ENCODE measurements around the gene PRPF4. TPM values are rescaled to one million over a fixed set of nuclear protein-coding genes. Genes with fewer than 3 reads are reported as not detected.
"Not testable (repeated sequence)": the region's sequence is repeated elsewhere in the genome, so short reads cannot be mapped to it uniquely, and the experiment has no call there.

Gene PRPF4
- total RNA-seq, 1 donor from 2014 or later = 11.8 TPM

GRCh38 chr9:113245894-113246293, 29.6 kb upstream of the PRPF4 start:
- no peak overlapping the region for H3K27ac ChIP-seq
- no peak for DNase-seq (ENCODE audit: extremely low spot score in 2 of 2)
- H3K9me3 ChIP-seq = no peaks in the 10 kb centered on the region
- no peak overlapping the region for H3K4me3 ChIP-seq
- TF ChIP-seq POLR2AphosphoS5 (IDR thresholded peaks at IDR 0.05; ENCODE audit: insufficient read depth in 1 of 2, low read depth in 1 of 2) = no peak
- no peak for TF ChIP-seq POLR2A (IDR thresholded peaks at IDR 0.05)
- TF ChIP-seq CTCF (IDR thresholded peaks at IDR 0.05) = no peak
- no peaks in the 10 kb centered on the region for H3K27me3 ChIP-seq
- intact Hi-C loops (cut with DNase I) = no loop called here
- H3K36me3 ChIP-seq = no peaks in the 10 kb centered on the region
- H3K4me1 ChIP-seq = no peaks in the 10 kb centered on the region

GRCh38 chr9:113246928-113247327, 28.5 kb upstream of the PRPF4 start:
- intact Hi-C loops (cut with DNase I) = no loop called here
- H3K27ac ChIP-seq = no peak overlapping the region
- TF ChIP-seq POLR2AphosphoS5 (IDR thresholded peaks at IDR 0.05; ENCODE audit: insufficient read depth in 1 of 2, low read depth in 1 of 2) (no peak), CTCF (IDR thresholded peaks at IDR 0.05) (no peak), POLR2A (IDR thresholded peaks at IDR 0.05) (no peak)
- H3K36me3 ChIP-seq = no peaks in the 10 kb centered on the region
- DNase-seq (ENCODE audit: extremely low spot score in 2 of 2) = no peak
- H3K4me3 ChIP-seq = no peak overlapping the region
- H3K27me3 ChIP-seq = no peaks in the 10 kb centered on the region
- H3K4me1 ChIP-seq = no peaks in the 10 kb centered on the region
- H3K9me3 ChIP-seq = no peaks in the 10 kb centered on the region

- no peak overlapping the region for H3K4me3 ChIP-seq
- intact Hi-C loops (cut with DNase I) = no loop called here
- no peaks in the 10 kb centered on the region for H3K36me3 ChIP-seq
- H3K27me3 ChIP-seq = no peaks in the 10 kb centered on the region
- H3K27ac ChIP-seq = no peak overlapping the region
- no peaks in the 10 kb centered on the region for H3K4me1 ChIP-seq
- no peaks in the 10 kb centered on the region for H3K9me3 ChIP-seq
- no peak for DNase-seq (ENCODE audit: extremely low spot score in 2 of 2)
- no peak for TF ChIP-seq POLR2A (IDR thresholded peaks at IDR 0.05)
- no peak for TF ChIP-seq CTCF (IDR thresholded peaks at IDR 0.05)
These were observed 27.8 kb upstream of the PRPF4 start for GRCh38 chr9:113247640-113248039.

GRCh38 chr9:113249661-113250060, 25.8 kb upstream of the PRPF4 start:
- H3K36me3 ChIP-seq; intact Hi-C loops (cut with DNase I); H3K9me3 ChIP-seq; H3K27me3 ChIP-seq; H3K27ac ChIP-seq; H3K4me3 ChIP-seq; DNase-seq (ENCODE audit: extremely low spot score in 2 of 2); H3K4me1 ChIP-seq: not testable (repeated sequence)

GRCh38 chr9:113250807-113251206, 24.7 kb upstream of the PRPF4 start:
- no peak for DNase-seq (ENCODE audit: extremely low spot score in 2 of 2)
- intact Hi-C loops (cut with DNase I) = no loop called here
- no peak for TF ChIP-seq POLR2AphosphoS5 (IDR thresholded peaks at IDR 0.05; ENCODE audit: insufficient read depth in 1 of 2, low read depth in 1 of 2)
- TF ChIP-seq POLR2A (IDR thresholded peaks at IDR 0.05) = no peak
- TF ChIP-seq CTCF (IDR thresholded peaks at IDR 0.05) = no peak
- no peaks in the 10 kb centered on the region for H3K27me3 ChIP-seq
- H3K36me3 ChIP-seq = no peaks in the 10 kb centered on the region
- no peaks in the 10 kb centered on the region for H3K9me3 ChIP-seq
- no peak overlapping the region for H3K27ac ChIP-seq
- no peaks in the 10 kb centered on the region for H3K4me1 ChIP-seq
- H3K4me3 ChIP-seq = no peak overlapping the region

GRCh38 chr9:113254991-113255390, 20.5 kb upstream of the PRPF4 start:
- no peaks in the 10 kb centered on the region for H3K9me3 ChIP-seq
- intact Hi-C loops (cut with DNase I) = no loop called here
- TF ChIP-seq POLR2A (IDR thresholded peaks at IDR 0.05) (no peak), POLR2AphosphoS5 (IDR thresholded peaks at IDR 0.05; ENCODE audit: insufficient read depth in 1 of 2, low read depth in 1 of 2) (no peak)
- no peak overlapping the region for H3K27ac ChIP-seq
- peaks cover 0 to 4% of the 10 kb centered on the region in 2 donors for H3K36me3 ChIP-seq
- H3K4me3 ChIP-seq = no peak overlapping the region
- no peaks in the 10 kb centered on the region for H3K27me3 ChIP-seq
- DNase-seq (ENCODE audit: extremely low spot score in 2 of 2) = no peak
- H3K4me1 ChIP-seq = no peaks in the 10 kb centered on the region

Data from vagina (tissue), 2 donors.